ENCODE data around the gene LGALS7. TPM values are rescaled to one million over a fixed set of nuclear protein-coding genes. Genes with fewer than 3 reads are reported as not detected.
A peak's percentile ranks its signal among the peaks of the same experiment; 100 is the strongest.

LGALS7 gene
- total and polyA plus RNA-seq, 10 of the 15 experiments (the other 5 are each of a cell fraction or from before 2014, with no cell fraction given): 0.19 TPM; not detected in 9

DNA sequence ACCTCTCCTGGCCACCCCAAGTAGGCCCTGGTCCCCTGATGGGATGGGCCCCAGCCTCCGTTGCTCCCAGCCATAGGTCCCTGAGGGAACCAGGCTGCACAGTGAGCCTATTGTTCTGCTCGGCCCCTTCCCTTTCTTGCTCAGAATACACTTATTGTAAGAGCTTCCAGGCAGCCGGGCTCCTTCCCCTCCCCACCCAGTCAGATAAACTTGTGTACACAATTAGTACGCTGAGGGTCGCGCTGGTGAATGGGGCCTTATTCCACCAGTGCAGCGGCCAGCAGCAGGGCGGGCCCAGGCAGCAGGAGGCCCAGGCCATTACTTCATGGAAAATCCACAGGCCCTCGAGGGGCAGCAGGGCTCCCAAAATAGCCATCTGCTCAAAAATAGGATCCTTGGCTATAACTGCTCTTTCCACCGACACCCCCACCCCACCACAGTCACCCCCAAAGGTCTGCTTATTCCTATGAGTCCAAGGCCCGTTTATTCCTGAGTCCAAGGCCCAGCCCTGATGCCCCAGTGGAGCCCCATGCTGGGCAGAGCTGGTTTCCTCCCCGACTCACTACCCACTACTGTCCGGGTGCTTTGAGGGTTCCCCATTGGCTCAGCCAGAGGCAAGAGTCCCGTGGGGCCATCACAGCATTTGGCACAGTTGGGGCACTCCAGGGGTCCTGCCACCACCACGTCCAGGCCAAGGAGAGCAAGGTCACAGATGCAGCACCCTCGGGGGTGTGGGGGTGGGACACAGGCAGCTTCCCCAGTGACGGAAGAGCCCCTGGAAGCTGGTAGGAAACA, 51.1 kb downstream of the LGALS7 start:
- no peaks in the 10 kb centered on the region for H4K20me1 ChIP-seq (ENCODE audit: control insufficient read depth, insufficient read depth)
- H3K9me3 ChIP-seq (replicated peaks; ENCODE audit: control insufficient read depth, insufficient read depth, low read length): no peaks in the 10 kb centered on the region
- no peaks in the 10 kb centered on the region for H3K27me3 ChIP-seq (replicated peaks in 1 of 2; ENCODE audit: control insufficient read depth in 2 of 2, insufficient read depth in 2 of 2, low read length in 1 of 2)
- DNase-seq (ENCODE audit: low read depth, low spot score) (no peak), FAIRE-seq (no peak), ATAC-seq (no peak)
- intact Hi-C loops (cut with micrococcal nuclease; ENCODE audit: unreplicated experiment): no loop called here
- peaks cover 25 to 44% of the 10 kb centered on the region in 2 experiments for H3K36me3 ChIP-seq (ENCODE audit: control insufficient read depth in 2 of 2, insufficient read depth in 2 of 2, low read length in 1 of 2)
- POLR2A ChIA-PET: no interaction called here
- H3K27ac ChIP-seq (ENCODE audit: control insufficient read depth, insufficient read depth): no peak overlapping the region
- H3K9ac ChIP-seq (ENCODE audit: control insufficient read depth, insufficient read depth, low read length): no peak overlapping the region
- in situ Hi-C loops (cut with MboI): no loop called here
- no TSS peak for BruUV-seq (replicated peaks)
- no peak overlapping the region for H3K4me3 ChIP-seq
- no peak overlapping the region for H2AFZ ChIP-seq (ENCODE audit: control insufficient read depth, low read depth, low read length)
- 68% methylated on average over 17 of the region's 17 CpGs for WGBS (ENCODE audit: insufficient coverage, insufficient replicate concordance, low lambda C conversion rate, missing lambda C conversion rate)
- 0 out of 2 replicates have a peak, but pooled peaks have one; percentile 11 for TF ChIP-seq POLR2A (IDR thresholded peaks at IDR 0.05; ENCODE audit: low read depth, low read length)
- TF ChIP-seq IKZF2 (IDR thresholded peaks at IDR 0.05): no peak
- CTCF ChIA-PET: interaction anchor here (1.1 kb wide), 1 partner anchor 178 kb away, joined by 3 read pairs; no protein-coding TSS in a partner anchor
- SMC1A ChIA-PET (ENCODE audit: uncharacterized antibody, unreplicated experiment): no interaction called here
- no peaks in the 10 kb centered on the region for H3K79me2 ChIP-seq (ENCODE audit: control insufficient read depth, insufficient read depth, low read length)
- H3K4me2 ChIP-seq (ENCODE audit: control insufficient read depth, insufficient read depth): no peak overlapping the region
- H3K4me1 ChIP-seq (ENCODE audit: control insufficient read depth, insufficient read depth, low read length): no peaks in the 10 kb centered on the region
- RAD21 ChIA-PET (ENCODE audit: unreplicated experiment): no interaction called here

GRCh38 chr19:38721496-38721895, 51.8 kb downstream of the LGALS7 start:
- POLR2A ChIA-PET: interaction anchor here (0.5 kb wide), 1 partner anchor 422 kb away, joined by 5 read pairs; no protein-coding TSS in a partner anchor
- CTCF ChIA-PET: no interaction called here
- Histone ChIP-seq H3K79me2 (ENCODE audit: control insufficient read depth, insufficient read depth, low read length) (no peaks in the 10 kb centered on the region), H3K36me3 (ENCODE audit: control insufficient read depth in 2 of 2, insufficient read depth in 2 of 2, low read length in 1 of 2) (peaks cover 26 to 44% of the 10 kb centered on the region in 2 experiments), H3K27me3 (replicated peaks in 1 of 2; ENCODE audit: control insufficient read depth in 2 of 2, insufficient read depth in 2 of 2, low read length in 1 of 2) (no peaks in the 10 kb centered on the region), H2AFZ (ENCODE audit: control insufficient read depth, low read depth, low read length) (no peak overlapping the region), H3K4me1 (ENCODE audit: control insufficient read depth, insufficient read depth, low read length) (no peaks in the 10 kb centered on the region), H3K27ac (ENCODE audit: control insufficient read depth, insufficient read depth) (no peak overlapping the region), H3K4me3 (no peak overlapping the region), H3K4me2 (ENCODE audit: control insufficient read depth, insufficient read depth) (no peak overlapping the region), H3K9ac (ENCODE audit: control insufficient read depth, insufficient read depth, low read length) (no peak overlapping the region), H3K9me3 (replicated peaks; ENCODE audit: control insufficient read depth, insufficient read depth, low read length) (no peaks in the 10 kb centered on the region), H4K20me1 (ENCODE audit: control insufficient read depth, insufficient read depth) (no peaks in the 10 kb centered on the region)
- RAD21 ChIA-PET (ENCODE audit: unreplicated experiment): no interaction called here
- WGBS (ENCODE audit: insufficient coverage, insufficient replicate concordance, low lambda C conversion rate, missing lambda C conversion rate): 98% methylated on average over 19 of the region's 20 CpGs
- intact Hi-C loops (cut with micrococcal nuclease; ENCODE audit: unreplicated experiment): no loop called here
- BruUV-seq (replicated peaks): no TSS peak
- in situ Hi-C loops (cut with MboI): no loop called here
- no peak for ATAC-seq
- FAIRE-seq: no peak
- SMC1A ChIA-PET (ENCODE audit: uncharacterized antibody, unreplicated experiment): no interaction called here
- no peak for DNase-seq (ENCODE audit: low read depth, low spot score)
- TF ChIP-seq ZBTB33 (IDR thresholded peaks at IDR 0.05): no peak
- no peak for TF ChIP-seq FOXK2 (IDR thresholded peaks at IDR 0.05)
- TF ChIP-seq, protein P1, sequence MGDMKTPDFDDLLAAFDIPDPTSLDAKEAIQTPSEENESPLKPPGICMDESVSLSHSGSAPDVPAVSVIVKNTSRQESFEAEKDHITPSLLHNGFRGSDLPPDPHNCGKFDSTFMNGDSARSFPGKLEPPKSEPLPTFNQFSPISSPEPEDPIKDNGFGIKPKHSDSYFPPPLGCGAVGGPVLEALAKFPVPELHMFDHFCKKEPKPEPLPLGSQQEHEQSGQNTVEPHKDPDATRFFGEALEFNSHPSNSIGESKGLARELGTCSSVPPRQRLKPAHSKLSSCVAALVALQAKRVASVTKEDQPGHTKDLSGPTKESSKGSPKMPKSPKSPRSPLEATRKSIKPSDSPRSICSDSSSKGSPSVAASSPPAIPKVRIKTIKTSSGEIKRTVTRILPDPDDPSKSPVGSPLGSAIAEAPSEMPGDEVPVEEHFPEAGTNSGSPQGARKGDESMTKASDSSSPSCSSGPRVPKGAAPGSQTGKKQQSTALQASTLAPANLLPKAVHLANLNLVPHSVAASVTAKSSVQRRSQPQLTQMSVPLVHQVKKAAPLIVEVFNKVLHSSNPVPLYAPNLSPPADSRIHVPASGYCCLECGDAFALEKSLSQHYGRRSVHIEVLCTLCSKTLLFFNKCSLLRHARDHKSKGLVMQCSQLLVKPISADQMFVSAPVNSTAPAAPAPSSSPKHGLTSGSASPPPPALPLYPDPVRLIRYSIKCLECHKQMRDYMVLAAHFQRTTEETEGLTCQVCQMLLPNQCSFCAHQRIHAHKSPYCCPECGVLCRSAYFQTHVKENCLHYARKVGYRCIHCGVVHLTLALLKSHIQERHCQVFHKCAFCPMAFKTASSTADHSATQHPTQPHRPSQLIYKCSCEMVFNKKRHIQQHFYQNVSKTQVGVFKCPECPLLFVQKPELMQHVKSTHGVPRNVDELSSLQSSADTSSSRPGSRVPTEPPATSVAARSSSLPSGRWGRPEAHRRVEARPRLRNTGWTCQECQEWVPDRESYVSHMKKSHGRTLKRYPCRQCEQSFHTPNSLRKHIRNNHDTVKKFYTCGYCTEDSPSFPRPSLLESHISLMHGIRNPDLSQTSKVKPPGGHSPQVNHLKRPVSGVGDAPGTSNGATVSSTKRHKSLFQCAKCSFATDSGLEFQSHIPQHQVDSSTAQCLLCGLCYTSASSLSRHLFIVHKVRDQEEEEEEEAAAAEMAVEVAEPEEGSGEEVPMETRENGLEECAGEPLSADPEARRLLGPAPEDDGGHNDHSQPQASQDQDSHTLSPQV (IDR thresholded peaks at IDR 0.05): no peak
- TF ChIP-seq MTA3 (IDR thresholded peaks at IDR 0.05; ENCODE audit: borderline replicate concordance, low read length): no peak
- no peak for TF ChIP-seq KDM1A (IDR thresholded peaks at IDR 0.05; ENCODE audit: borderline replicate concordance)
